OCI-LY7 (cell line): ENCODE data around the gene HTN3. TPM values are rescaled to one million over a fixed set of nuclear protein-coding genes. Genes with fewer than 3 reads are reported as not detected.
"Not testable (repeated sequence)": the region's sequence is repeated elsewhere in the genome, so short reads cannot be mapped to it uniquely, and the experiment has no call there.

Source experiments
- BruUV-seq: library from RNA; stranded (reverse); fragments of 400-500 nt; replicated peaks from 2 replicates; lab custom pipeline; 2021; lab: Mats Ljungman, UMichigan
- CTCF ChIA-PET: fragments of 300-600 bp; sonication (Branson Sonifier 250); formaldehyde crosslinking; loops from one replicate; lab custom pipeline; 2022; ENCODE audit warnings: antibody characterized with exemption; ENCODE audit not compliant: unreplicated experiment; lab: Charles Lee
- POLR2A ChIA-PET: fragments of 300-600 bp; sonication (Branson Sonifier 250); formaldehyde crosslinking; loops from one replicate; lab custom pipeline; 2022; ENCODE audit warnings: antibody characterized with exemption; lab: Charles Lee
- DNase-seq: peaks from one replicate; pipeline ENCODE4 v3.0.0-alpha.2; 2015; ENCODE audit warnings: low spot score
- H2AFZ ChIP-seq: fragments of 200-600 bp; sonication (generic), shearing (Covaris generic); 2 replicates; pipeline ENCODE4 v1.6.1; 2014; ENCODE audit warnings: mild to moderate bottlenecking, antibody characterized with exemption, low read length, moderate library complexity
- H3K27ac ChIP-seq: fragments of 200-600 bp; sonication (generic); 2 replicates; pipeline ENCODE4 v1.5.1; 2014; ENCODE audit warnings: mixed run types, low read depth, mild to moderate bottlenecking, moderate library complexity, low read length, inconsistent platforms; ENCODE audit not compliant: poor library complexity, severe bottlenecking
- H3K36me3 ChIP-seq: fragments of 200-600 bp; sonication (generic); 2 replicates; pipeline ENCODE4 v1.6.1; 2014; ENCODE audit warnings: mild to moderate bottlenecking, antibody characterized with exemption, low read length, moderate library complexity, mixed read lengths; ENCODE audit not compliant: insufficient read depth
- H3K4me1 ChIP-seq: fragments of 200-600 bp; sonication (generic); 2 replicates; pipeline ENCODE4 v1.5.1; 2014; ENCODE audit warnings: mild to moderate bottlenecking, low read length; ENCODE audit not compliant: insufficient read depth, poor library complexity, severe bottlenecking
- H3K4me2 ChIP-seq: fragments of 200-600 bp; sonication (generic); 2 replicates; pipeline ENCODE4 v1.6.1; 2014; ENCODE audit warnings: mild to moderate bottlenecking, low read length
- H3K4me3 ChIP-seq: fragments of 200-600 bp; sonication (generic); 2 replicates; pipeline ENCODE4 v1.5.1; 2014; ENCODE audit warnings: mild to moderate bottlenecking, low read depth, low read length; ENCODE audit not compliant: poor library complexity, severe bottlenecking
- H3K79me2 ChIP-seq: fragments of 200-600 bp; sonication (generic); 2 replicates; pipeline ENCODE4 v1.6.1; 2016; ENCODE audit warnings: low read depth, mild to moderate bottlenecking, low read length, moderate library complexity, mixed read lengths; ENCODE audit not compliant: insufficient read depth
- H3K9me2 ChIP-seq: fragments of 200-600 bp; sonication (generic); 2 replicates; pipeline ENCODE4 v1.6.1; 2016; ENCODE audit warnings: mild to moderate bottlenecking, low read length, mixed read lengths; ENCODE audit not compliant: insufficient read depth
- H3K9me3 ChIP-seq: fragments of 200-600 bp; sonication (generic); 2 replicates; pipeline ENCODE4 v1.6.1; 2014; ENCODE audit warnings: mild to moderate bottlenecking, mixed run types, low read length, mixed read lengths
- H4K20me1 ChIP-seq: fragments of 200-600 bp; sonication (generic); 2 replicates; pipeline ENCODE4 v1.6.1; 2014; ENCODE audit warnings: mild to moderate bottlenecking, antibody characterized with exemption, low read length, moderate library complexity, mixed read lengths; ENCODE audit not compliant: insufficient read depth
- CTCF ChIP-seq: fragments of 200-600 bp; sonication (generic); conservative IDR thresholded peaks from 2 replicates; pipeline ENCODE4 v1.5.1; 2014; ENCODE audit warnings: mild to moderate bottlenecking, antibody characterized with exemption, low read length, moderate library complexity, mixed read lengths
- EZH2phosphoT487 ChIP-seq: fragments of 200-600 bp; sonication (generic); IDR thresholded peaks from 2 replicates; pipeline ENCODE4 v1.6.1; 2018; ENCODE audit warnings: low read depth, borderline replicate concordance, mild to moderate bottlenecking, mixed run types, antibody characterized with exemption, low read length, moderate library complexity, mixed read lengths
- intact Hi-C: fragments of 100-400 bp; cut with micrococcal nuclease; formaldehyde crosslinking; loops from one replicate; pipeline ENCODE4 v1.10.0; 2022; ENCODE audit not compliant: unreplicated experiment
- total RNA-seq, 2 experiments: library from RNA; depleted of rRNA in 1 of 2; stranded (reverse); fragments of >200 nt in 1 of 2; shearing (Covaris generic) in 1 of 2; gene quantifications; 2 replicates each; pipeline ENCODE4 v1.2.3, GENCODE V29; 2014 to 2022

HTN3 gene
- total RNA-seq, 2 experiments from 2014 or later: not detected

GRCh38 chr4:70002507-70002906, 25.8 kb upstream of the HTN3 start:
- CTCF ChIA-PET: no interaction called here
- Histone ChIP-seq H3K79me2 (no peaks in the 10 kb centered on the region), H3K4me1 (no peaks in the 10 kb centered on the region), H3K4me2 (no peak overlapping the region), H3K36me3 (no peaks in the 10 kb centered on the region), H4K20me1 (no peaks in the 10 kb centered on the region), H2AFZ (no peak overlapping the region), H3K4me3 (no peak overlapping the region), H3K9me2 (no peaks in the 10 kb centered on the region), H3K27ac (no peak overlapping the region), H3K9me3 (no peaks in the 10 kb centered on the region)
- no TSS peak for BruUV-seq
- POLR2A ChIA-PET: no interaction called here
- DNase-seq: no peak
- intact Hi-C loops: no loop called here
- TF ChIP-seq EZH2phosphoT487: no peak
- TF ChIP-seq CTCF: no peak

GRCh38 chr4:70008771-70009170, 19.5 kb upstream of the HTN3 start:
- no TSS peak for BruUV-seq
- ChIA-PET POLR2A (no interaction called here), CTCF (no interaction called here)

GRCh38 chr4:70019006-70019405, 9.3 kb upstream of the HTN3 start:
- H2AFZ ChIP-seq, BruUV-seq, H3K9me3 ChIP-seq, H3K79me2 ChIP-seq, H3K4me1 ChIP-seq, H3K27ac ChIP-seq, CTCF ChIA-PET, intact Hi-C loops, H4K20me1 ChIP-seq, H3K4me3 ChIP-seq, POLR2A ChIA-PET, DNase-seq, H3K4me2 ChIP-seq, H3K9me2 ChIP-seq, H3K36me3 ChIP-seq: not testable (repeated sequence)

More at GRCh38 chr4:70008771-70009170, 19.5 kb upstream of the HTN3 start:
- no peaks in the 10 kb centered on the region for H3K4me1 ChIP-seq
- no peak overlapping the region for H3K4me2 ChIP-seq
- no peaks in the 10 kb centered on the region for H3K36me3 ChIP-seq
- intact Hi-C loops: no loop called here
- no peaks in the 10 kb centered on the region for H4K20me1 ChIP-seq
- no peak overlapping the region for H2AFZ ChIP-seq
- DNase-seq: no peak
- no peaks in the 10 kb centered on the region for H3K9me3 ChIP-seq
- H3K4me3 ChIP-seq: no peak overlapping the region
- H3K27ac ChIP-seq: no peak overlapping the region
- no peaks in the 10 kb centered on the region for H3K79me2 ChIP-seq
- TF ChIP-seq EZH2phosphoT487 (no peak), CTCF (no peak)
- H3K9me2 ChIP-seq: no peaks in the 10 kb centered on the region
